H1 (cell line): ENCODE results near the gene PIAS1. TPM values are rescaled to one million over a fixed set of nuclear protein-coding genes. Genes with fewer than 3 reads are reported as not detected.

Experiments used
- CTCF ChIA-PET: fragments of 300-600 bp; sonication (Branson Sonifier 250); formaldehyde crosslinking; loops from one replicate; lab custom pipeline; 2021; ENCODE audit not compliant: partially characterized antibody; lab: Charles Lee
- POLR2A ChIA-PET: fragments of 300-600 bp; sonication (Branson Sonifier 250); formaldehyde crosslinking; loops from one replicate; lab custom pipeline; 2021; ENCODE audit warnings: inconsistent platforms; ENCODE audit not compliant: partially characterized antibody; lab: Charles Lee
- DNase-seq, 2 experiments: peaks; one replicate each; pipeline versions ENCODE4 v3.0.0 to v3.0.0-alpha.2; 2010 to 2022; ENCODE audit warnings: low spot score in 2 of 2, low read depth in 1 of 2, mixed read lengths in 1 of 2
- FAIRE-seq: peaks from 2 replicates; lab custom pipeline; 2011; peaks lifted over from hg19 to GRCh38; lab: Jason Lieb, UNC
- H2AFZ ChIP-seq: 2 replicates; pipeline ENCODE4 v1.8.1; 2012; ENCODE audit warnings: low read length, inconsistent platforms
- H2AK5ac ChIP-seq: 2 replicates; pipeline ENCODE4 v1.6.1; 2013; ENCODE audit warnings: low read depth, low read length
- H2BK120ac ChIP-seq: replicated peaks from 2 replicates; pipeline ENCODE3; 2013; ENCODE audit warnings: low read depth, low read length, inconsistent platforms
- H2BK12ac ChIP-seq: 2 replicates; pipeline ENCODE4 v1.6.1; 2013; ENCODE audit warnings: low read depth, low read length
- H2BK15ac ChIP-seq: 2 replicates; pipeline ENCODE4 v1.6.1; 2013; ENCODE audit warnings: low read length
- H2BK20ac ChIP-seq: 2 replicates; pipeline ENCODE4 v1.6.1; 2013; ENCODE audit warnings: low read length
- H2BK5ac ChIP-seq: 2 replicates; pipeline ENCODE4 v1.6.1; 2013; ENCODE audit warnings: low read depth, low read length
- H3K14ac ChIP-seq: 2 replicates; pipeline ENCODE4 v1.6.1; 2013; ENCODE audit warnings: inconsistent platforms; ENCODE audit not compliant: insufficient read length
- H3K18ac ChIP-seq: 2 replicates; pipeline ENCODE4 v1.6.1; 2013; ENCODE audit warnings: low read length; ENCODE audit errors: extremely low read depth
- H3K23ac ChIP-seq: 2 replicates; pipeline ENCODE4 v1.6.1; 2013; ENCODE audit warnings: inconsistent platforms; ENCODE audit not compliant: insufficient read length
- H3K23me2 ChIP-seq: 2 replicates; pipeline ENCODE4 v1.6.1; 2013; ENCODE audit warnings: low read depth, low read length
- H3K27ac ChIP-seq: 2 replicates; pipeline ENCODE4 v1.6.1; 2011; ENCODE audit warnings: low read depth, low read length, inconsistent platforms
- H3K27me3 ChIP-seq, 4 experiments: replicated peaks in 1 of 4; 1 replicate in 1 of 4; 2 replicates in 3 of 4; pipeline versions ENCODE4 v1.6.1 to v1.8.1; 2011 to 2013; ENCODE audit warnings: low read length in 3 of 4, mild to moderate bottlenecking in 3 of 4, inconsistent platforms in 2 of 4, mixed read lengths in 2 of 4, moderate library complexity in 1 of 4; ENCODE audit not compliant: control insufficient read depth in 3 of 4, insufficient read depth in 3 of 4; ENCODE audit errors: extremely low read depth in 1 of 4
- H3K36me3 ChIP-seq, 4 experiments: 2 replicates each; pipeline versions ENCODE4 v1.6.1 to v1.8.1; 2011 to 2013; ENCODE audit warnings: mild to moderate bottlenecking in 4 of 4, low read length in 3 of 4, moderate library complexity in 2 of 4, control low read depth in 1 of 4, inconsistent platforms in 1 of 4; ENCODE audit not compliant: insufficient read depth in 4 of 4, control insufficient read depth in 2 of 4
- H3K4ac ChIP-seq: replicated peaks from 2 replicates; pipeline ENCODE3; 2013; ENCODE audit warnings: low read length, low read depth, mixed read lengths, inconsistent platforms; ENCODE audit not compliant: insufficient read length
- H3K4me1 ChIP-seq, 4 experiments: replicated peaks in 1 of 4; 1 replicate in 1 of 4; 2 replicates in 3 of 4; pipeline versions ENCODE4 v1.6.1 to v1.8.1; 2011 to 2013; ENCODE audit warnings: low read length in 3 of 4, inconsistent platforms in 2 of 4, mixed read lengths in 1 of 4; ENCODE audit not compliant: insufficient read depth in 4 of 4, control insufficient read depth in 3 of 4
- H3K4me2 ChIP-seq, 2 experiments: 2 replicates each; pipeline versions ENCODE4 v1.6.1 to v1.8.1; 2011 to 2013; ENCODE audit warnings: low read depth in 2 of 2, low read length in 2 of 2, control low read depth in 1 of 2, inconsistent platforms in 1 of 2, mild to moderate bottlenecking in 1 of 2; ENCODE audit not compliant: insufficient read depth in 1 of 2
- H3K4me3 ChIP-seq, 4 experiments: fragments of 200-600, 300-600 bp in 1 of 4; sonication (generic), shearing (Covaris generic), sonication (Bioruptor Twin) in 1 of 4; 2 replicates each; pipeline versions ENCODE4 v1.5.1 to v1.8.1; 2011 to 2016; ENCODE audit warnings: low read length in 4 of 4, low read depth in 3 of 4, control low read depth in 2 of 4, inconsistent platforms in 2 of 4, mild to moderate bottlenecking in 2 of 4, mixed read lengths in 1 of 4, moderate library complexity in 1 of 4; ENCODE audit not compliant: insufficient read depth in 2 of 4; ENCODE audit errors: extremely low read depth in 1 of 4
- H3K56ac ChIP-seq: replicated peaks from 2 replicates; pipeline ENCODE3; 2013; ENCODE audit warnings: low read depth, mild to moderate bottlenecking, mixed read lengths, low read length, inconsistent platforms; ENCODE audit not compliant: insufficient read length
- H3K79me1 ChIP-seq: 2 replicates; pipeline ENCODE4 v1.6.1; 2013; ENCODE audit warnings: low read depth, low read length, control low read depth
- H3K79me2 ChIP-seq, 2 experiments: 2 replicates each; pipeline versions ENCODE4 v1.6.1 to v1.8.1; 2012 to 2013; ENCODE audit warnings: low read length in 2 of 2, mild to moderate bottlenecking in 2 of 2, inconsistent platforms in 1 of 2; ENCODE audit not compliant: insufficient read depth in 2 of 2, control insufficient read depth in 1 of 2
- H3K9ac ChIP-seq, 4 experiments: replicated peaks in 1 of 4; 1 replicate in 1 of 4; 2 replicates in 3 of 4; pipeline versions ENCODE4 v1.6.1 to v1.8.1; 2011 to 2013; ENCODE audit warnings: low read depth in 3 of 4, low read length in 3 of 4, control low read depth in 2 of 4, mild to moderate bottlenecking in 2 of 4, moderate library complexity in 2 of 4, inconsistent platforms in 1 of 4; ENCODE audit errors: extremely low read depth in 1 of 4
- H3K9me3 ChIP-seq, 2 experiments: 2 replicates each; pipeline versions ENCODE4 v1.6.1 to v1.8.1; 2012 to 2013; ENCODE audit warnings: mild to moderate bottlenecking in 2 of 2, moderate library complexity in 2 of 2, control low read depth in 1 of 2, inconsistent platforms in 1 of 2, low read depth in 1 of 2, low read length in 1 of 2, mixed read lengths in 1 of 2; ENCODE audit not compliant: insufficient read depth in 2 of 2
- H4K20me1 ChIP-seq, 2 experiments: replicated peaks in 1 of 2; 2 replicates each; pipeline versions ENCODE3 to v1.8.1; 2011 to 2013; ENCODE audit warnings: inconsistent platforms in 2 of 2, low read length in 2 of 2, mild to moderate bottlenecking in 1 of 2; ENCODE audit not compliant: insufficient read depth in 2 of 2, control insufficient read depth in 1 of 2
- H4K5ac ChIP-seq: 2 replicates; pipeline ENCODE4 v1.6.1; 2013; ENCODE audit warnings: low read length, low read depth, mixed read lengths, inconsistent platforms; ENCODE audit not compliant: insufficient read length
- H4K8ac ChIP-seq: 2 replicates; pipeline ENCODE4 v1.8.0; 2013; ENCODE audit warnings: mild to moderate bottlenecking, moderate library complexity, low read length, inconsistent platforms; ENCODE audit not compliant: insufficient read depth; ENCODE audit errors: extremely low read depth
- H4K91ac ChIP-seq: replicated peaks from 2 replicates; pipeline ENCODE3; 2013; ENCODE audit warnings: low read length, mixed read lengths, inconsistent platforms; ENCODE audit not compliant: insufficient read length
- BCL11A ChIP-seq, 2 experiments: IDR thresholded peaks; one replicate each; pipeline ENCODE4 v1.6.1; 2011; ENCODE audit warnings: low read depth in 2 of 2, low read length in 2 of 2, mild to moderate bottlenecking in 2 of 2
- EP300 ChIP-seq, 2 experiments: IDR thresholded peaks; 1 replicate in 1 of 2; 2 replicates in 1 of 2; pipeline ENCODE4 v1.6.1; 2011 to 2012; ENCODE audit warnings: low read depth in 2 of 2, low read length in 2 of 2, mild to moderate bottlenecking in 2 of 2, borderline replicate concordance in 1 of 2, inconsistent platforms in 1 of 2, moderate library complexity in 1 of 2
- HDAC2 ChIP-seq, 2 experiments: fragments of 300-600 bp in 1 of 2; sonication (generic) in 1 of 2; IDR thresholded peaks; 2 replicates each; pipeline ENCODE4 v1.6.1; 2011 to 2012; ENCODE audit warnings: low read depth in 2 of 2, low read length in 2 of 2, mild to moderate bottlenecking in 2 of 2, moderate library complexity in 2 of 2, borderline replicate concordance in 1 of 2, inconsistent platforms in 1 of 2
- HDAC6 ChIP-seq: IDR thresholded peaks from one replicate; pipeline ENCODE4 v1.7.1; 2012; ENCODE audit warnings: low read depth, mild to moderate bottlenecking, inconsistent platforms, low read length, moderate library complexity
- JUN ChIP-seq: IDR thresholded peaks from 2 replicates; pipeline ENCODE4 v1.6.1; 2011; ENCODE audit warnings: low read depth, mild to moderate bottlenecking, improper control_type of control experiment, low read length
- RBBP5 ChIP-seq: IDR thresholded peaks from 2 replicates; pipeline ENCODE4 v1.7.1; 2012; ENCODE audit warnings: low read depth, mild to moderate bottlenecking, inconsistent platforms, low read length, moderate library complexity, borderline replicate concordance
- SIRT6 ChIP-seq: IDR thresholded peaks from one replicate; pipeline ENCODE4 v1.7.1; 2012; ENCODE audit warnings: low read length, inconsistent platforms
- SIX5 ChIP-seq: IDR thresholded peaks from 2 replicates; pipeline ENCODE4 v1.6.1; 2011; ENCODE audit warnings: mild to moderate bottlenecking, low read depth, low read length
- SP4 ChIP-seq: IDR thresholded peaks from 2 replicates; pipeline ENCODE4 v1.6.1; 2012; ENCODE audit warnings: low read length, inconsistent platforms
- TEAD4 ChIP-seq: IDR thresholded peaks from 2 replicates; pipeline ENCODE4 v1.6.1; 2012; ENCODE audit warnings: low read depth, low read length, inconsistent platforms, mixed read lengths
- whole genome bisulfite sequencing, 2 experiments: shearing (Covaris generic) in 1 of 2; methylation state at CpG; one replicate each; pipeline versions ENCODE4 v1.1.6 to v1.1.7; 2013 to 2015; ENCODE audit warnings: low lambda C conversion rate in 2 of 2, mixed read lengths in 2 of 2, inconsistent platforms in 1 of 2, low coverage in 1 of 2, missing lambda C conversion rate in 1 of 2; ENCODE audit not compliant: insufficient replicate concordance in 2 of 2, insufficient coverage in 1 of 2, insufficient read length in 1 of 2; ENCODE audit errors: extremely low coverage in 1 of 2, missing lambda C conversion rate in 1 of 2; 5-methylcytosine and 5-hydroxymethylcytosine counted together
- polyA plus RNA-seq, 7 experiments: library from polyadenylated mRNA; depleted of rRNA in 3 of 7; stranded (reverse) in 5 of 7; unstranded in 2 of 7; fragments of >200 nt in 5 of 7; fragments of 200-250 nt in 2 of 7; gene quantifications; 1 replicate in 5 of 7; 2 replicates in 1 of 7; 4 replicates in 1 of 7; pipeline versions ENCODE4 v1.2.1 to v1.2.3, GENCODE V29; 2011 to 2013; ENCODE audit warnings: missing spikeins in 2 of 7, mixed read lengths in 2 of 7
- total RNA-seq: library from RNA; stranded (reverse); fragmentation: NEBNext Ultra II Directional; extraction: Animal tissue kit (Norgen Biotek cat#: 25700); gene quantifications from 2 replicates; pipeline ENCODE4 v1.2.1, GENCODE V29; 2021
- TF ChIP-seq, protein P1 (sequence below): IDR thresholded peaks from 2 replicates; pipeline ENCODE4 v1.6.1; 2011; ENCODE audit warnings: low read length, improper control_type of control experiment

The PIAS1 gene
- total and polyA plus RNA-seq, 2 of the 8 experiments (the other 6 are each of a cell fraction or from before 2014, with no cell fraction given), result 30.8 to 34.5 TPM

DNA sequence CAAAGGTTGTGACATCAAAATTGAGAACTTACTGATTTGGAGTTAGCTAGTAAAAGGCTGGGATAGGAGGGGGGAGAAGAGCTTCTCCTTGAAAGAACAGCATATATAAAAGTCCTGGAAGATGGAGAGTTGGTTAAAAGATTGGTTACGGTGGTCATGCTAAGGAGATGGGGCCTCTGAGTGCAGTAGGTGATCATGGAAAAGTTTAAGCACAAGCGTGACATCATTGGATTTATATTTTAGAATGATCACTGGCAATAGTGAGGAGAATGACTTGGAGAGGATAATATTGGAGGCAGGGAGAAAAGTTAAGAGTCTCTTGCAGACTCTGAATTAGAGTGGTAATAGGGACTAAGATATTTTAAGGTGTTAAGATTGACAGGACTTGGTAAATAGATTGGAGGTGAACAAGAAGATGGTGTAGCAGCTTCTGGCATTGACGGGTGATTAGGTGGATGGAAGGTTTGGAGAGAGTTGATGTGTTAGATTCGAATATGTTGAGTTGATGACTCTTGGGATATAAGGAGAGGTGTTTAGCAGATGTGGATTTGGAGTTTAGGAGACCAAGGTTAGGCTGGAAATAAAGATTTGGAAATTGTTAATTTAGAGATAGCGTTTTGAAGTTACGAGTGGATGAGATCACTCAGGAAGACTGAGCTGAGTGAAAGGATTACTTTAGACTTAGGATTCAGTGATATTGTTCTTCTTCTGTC, 19.6 kb downstream of the PIAS1 start:
- H2BK5ac ChIP-seq, result no peak overlapping the region
- H3K4ac ChIP-seq, result no peak overlapping the region
- no peak overlapping the region for H3K14ac ChIP-seq
- no peak overlapping the region for H3K18ac ChIP-seq
- H3K9me3 ChIP-seq, result no peaks in the 10 kb centered on the region
- peaks cover 1% of the 10 kb centered on the region; the same call in 1 of the 2 replicates for H3K23me2 ChIP-seq
- no peak overlapping the region for H3K23ac ChIP-seq
- ChIA-PET POLR2A (interaction anchor here (0.7 to 1.1 kb wide), 2 partner anchors 16 to 26 kb away, joined by 3 read pairs; no protein-coding TSS in a partner anchor), CTCF (no interaction called here)
- H2BK15ac ChIP-seq, result no peak overlapping the region
- no peak overlapping the region for H3K56ac ChIP-seq
- no peaks in the 10 kb centered on the region for H3K27me3 ChIP-seq
- no peak overlapping the region for H3K4me3 ChIP-seq
- no peak overlapping the region for H3K4me2 ChIP-seq
- 91 to 98% methylated on average over 4 to 6 of the region's 6 CpGs for WGBS, 2 experiments
- peaks cover 5% of the 10 kb centered on the region for H3K79me1 ChIP-seq
- no peak overlapping the region for H2BK12ac ChIP-seq
- peaks cover 0 to 8% (median 1%) of the 10 kb centered on the region in 4 experiments; a peak in 4 of 7 replicates for H3K4me1 ChIP-seq
- FAIRE-seq (no peak), DNase-seq (no peak)
- no peak overlapping the region for H3K9ac ChIP-seq
- no peak overlapping the region for H4K91ac ChIP-seq
- no peak overlapping the region for H2AFZ ChIP-seq
- no peak overlapping the region for H2BK20ac ChIP-seq
- peaks cover 3 to 13% of the 10 kb centered on the region in 2 experiments for H4K20me1 ChIP-seq
- H4K8ac ChIP-seq, result no peak overlapping the region
- H3K36me3 ChIP-seq, result no peaks in the 10 kb centered on the region
- peaks cover 0 to 87% of the 10 kb centered on the region in 2 experiments; a peak in 2 of 4 replicates for H3K79me2 ChIP-seq
- no peak overlapping the region for H4K5ac ChIP-seq
- H3K27ac ChIP-seq, result no peak overlapping the region
- H2AK5ac ChIP-seq, result no peak overlapping the region
- no peak overlapping the region for H2BK120ac ChIP-seq
- TF ChIP-seq BCL11A (IDR thresholded peaks at IDR 0.05; ENCODE audit: low read depth in 2 of 2, low read length in 2 of 2), result no peak
- no peak for TF ChIP-seq EP300 (IDR thresholded peaks at IDR 0.05; ENCODE audit: borderline replicate concordance in 1 of 2, low read depth in 2 of 2, low read length in 2 of 2)
- no peak for TF ChIP-seq HDAC6
- no peak for TF ChIP-seq SIX5
- no peak for TF ChIP-seq TEAD4
- TF ChIP-seq SIRT6, result no peak
- no peak for TF ChIP-seq HDAC2 (IDR thresholded peaks at IDR 0.05; ENCODE audit: borderline replicate concordance in 1 of 2, low read depth in 2 of 2, low read length in 2 of 2)
- TF ChIP-seq, protein P1, sequence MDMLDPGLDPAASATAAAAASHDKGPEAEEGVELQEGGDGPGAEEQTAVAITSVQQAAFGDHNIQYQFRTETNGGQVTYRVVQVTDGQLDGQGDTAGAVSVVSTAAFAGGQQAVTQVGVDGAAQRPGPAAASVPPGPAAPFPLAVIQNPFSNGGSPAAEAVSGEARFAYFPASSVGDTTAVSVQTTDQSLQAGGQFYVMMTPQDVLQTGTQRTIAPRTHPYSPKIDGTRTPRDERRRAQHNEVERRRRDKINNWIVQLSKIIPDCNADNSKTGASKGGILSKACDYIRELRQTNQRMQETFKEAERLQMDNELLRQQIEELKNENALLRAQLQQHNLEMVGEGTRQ, result no peak
- no peak for TF ChIP-seq SP4
- no peak for TF ChIP-seq RBBP5
- TF ChIP-seq JUN, result no peak
